M059J (cell line): ENCODE data around the gene KIF21A. TPM values are rescaled to one million over a fixed set of nuclear protein-coding genes. Genes with fewer than 3 reads are reported as not detected.

Experiments used
- DNase-seq: peaks from one replicate; pipeline ENCODE4 v3.0.0-alpha.2; 2012; ENCODE audit warnings: low read depth
- total RNA-seq: library from RNA; depleted of rRNA; stranded (reverse); fragments of >200 nt; shearing (Covaris generic); gene quantifications from 2 replicates; pipeline ENCODE4 v1.2.3, GENCODE V29; 2014

The KIF21A gene
- total RNA-seq, 1 experiment from 2014 or later = 6.6 TPM

DNA sequence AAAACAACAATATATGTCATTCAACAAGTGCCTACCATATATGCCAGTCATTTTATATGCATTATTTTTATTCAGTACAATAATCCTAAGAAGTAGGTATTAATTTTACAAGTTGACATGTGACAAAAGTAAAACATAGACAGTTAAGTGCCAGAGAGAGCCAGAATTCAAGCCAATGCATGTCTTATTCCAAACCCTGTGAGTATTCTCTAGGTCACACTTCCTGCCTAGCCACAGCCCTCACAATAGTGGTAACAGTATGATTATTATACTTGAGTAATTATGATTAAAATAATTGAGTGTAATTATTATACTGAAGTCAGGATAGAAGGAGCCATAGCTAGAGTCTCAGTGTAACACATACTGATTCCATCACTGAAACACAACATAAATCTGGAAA lies 52.2 kb downstream of the KIF21A start:
- DNase-seq = no peak

DNA sequence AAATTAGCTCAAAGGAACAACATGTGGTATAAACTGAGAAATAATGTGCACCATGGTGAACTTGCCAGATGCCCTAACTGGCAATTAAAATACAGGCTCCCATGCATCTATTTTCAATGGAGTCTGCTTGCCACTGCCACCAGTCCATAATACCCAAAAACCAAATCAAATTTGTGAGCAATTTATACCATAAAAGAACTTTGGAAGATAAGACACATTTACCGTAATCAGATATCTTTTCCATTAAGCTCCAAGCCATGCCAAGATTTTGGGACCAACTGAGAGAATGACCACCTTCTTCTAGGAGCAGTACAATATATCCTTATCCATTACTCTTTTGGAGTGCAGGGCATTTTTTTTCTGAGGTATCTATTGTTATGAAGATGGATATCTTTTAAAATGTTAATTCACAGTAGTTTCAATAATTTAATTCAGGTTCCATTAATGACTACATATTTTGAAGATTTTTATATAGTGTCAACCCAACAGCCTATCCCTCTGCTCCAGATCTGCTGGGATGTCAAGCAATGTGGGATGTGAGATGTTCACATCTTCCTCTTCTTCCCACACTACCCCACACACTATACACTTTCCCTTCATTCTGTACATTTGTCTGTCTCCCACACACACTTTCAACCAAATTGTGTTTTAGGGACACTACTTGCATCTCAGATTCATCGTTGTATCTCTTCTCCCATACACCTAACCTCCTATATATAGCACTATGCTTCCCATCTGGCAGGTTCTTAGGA lies 53.3 kb downstream of the KIF21A start:
- DNase-seq = no peak

DNA sequence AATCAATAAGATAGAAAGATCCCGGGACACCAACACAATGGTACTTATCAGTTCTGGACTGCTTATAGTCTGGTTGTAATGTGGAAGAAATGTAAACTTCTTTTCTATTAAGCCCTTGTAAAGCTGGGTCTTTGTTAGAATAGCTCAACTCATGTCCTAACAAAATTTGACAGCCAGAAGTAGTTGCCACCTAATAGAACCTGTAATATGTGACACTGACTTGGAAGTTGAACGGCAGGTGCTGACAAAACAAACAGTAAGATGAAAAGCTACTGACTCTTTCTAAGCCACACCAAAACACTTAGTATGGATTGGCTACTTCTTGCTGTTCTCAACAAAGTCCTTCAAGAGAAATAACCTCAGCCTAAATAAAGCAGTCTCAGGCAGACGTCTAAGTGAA lies 56.6 kb downstream of the KIF21A start:
- DNase-seq = no peak

DNA sequence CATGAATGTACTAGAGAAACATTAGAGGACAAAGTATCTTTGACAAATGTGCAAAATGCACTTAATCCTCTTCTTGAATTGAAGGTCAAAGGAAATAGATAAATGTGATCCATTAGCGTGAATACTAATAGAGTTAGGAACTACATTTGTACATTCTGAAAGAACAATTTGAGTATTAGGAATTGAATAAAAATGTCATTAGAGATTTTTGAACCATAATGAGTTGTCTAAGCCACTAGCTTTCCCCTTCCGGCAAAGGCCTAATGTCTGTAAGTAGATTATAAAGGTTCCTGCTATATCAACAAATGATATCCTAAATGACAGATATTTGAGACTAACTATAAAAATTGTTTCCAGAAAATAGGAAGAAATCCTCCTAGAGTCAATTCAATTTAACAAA lies 59.8 kb downstream of the KIF21A start:
- DNase-seq = no peak

DNA sequence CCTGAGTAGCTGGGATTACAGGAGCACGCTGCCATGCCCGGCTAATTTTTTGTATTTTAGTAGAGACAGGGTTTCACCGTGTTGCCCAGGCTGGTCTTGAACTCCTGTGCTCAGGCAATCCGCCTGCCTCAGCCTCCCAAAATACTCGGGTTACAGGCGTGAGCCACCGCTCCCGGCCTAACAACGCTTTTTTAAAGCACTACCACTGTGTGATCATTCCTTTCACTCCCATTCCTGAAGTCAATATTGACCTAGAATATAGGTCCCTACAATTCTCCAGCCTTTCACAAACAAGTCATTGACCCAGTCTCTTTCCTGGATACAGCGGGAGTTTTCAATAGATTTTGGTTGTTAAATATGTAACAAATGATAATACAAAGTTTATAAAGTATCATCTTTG lies 62.8 kb downstream of the KIF21A start:
- no peak for DNase-seq

DNA sequence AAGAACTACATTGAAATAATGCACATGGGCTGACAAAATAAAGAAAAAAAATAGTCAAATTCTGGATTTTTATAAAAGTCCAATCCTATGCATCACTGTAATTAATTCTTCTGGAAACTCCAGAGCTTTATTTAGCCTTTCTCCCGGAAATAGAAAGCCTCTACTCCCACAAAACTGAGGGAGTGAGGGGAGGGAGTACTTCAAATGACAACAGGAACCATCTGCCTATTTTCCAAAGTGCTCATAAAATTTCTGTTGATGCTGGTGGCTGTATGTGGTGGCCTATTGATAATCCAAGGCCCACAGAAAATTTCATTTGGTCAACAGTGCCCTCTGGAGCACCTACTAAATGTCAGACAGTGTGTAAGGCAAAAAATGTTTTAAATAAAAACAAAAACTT lies 64.6 kb downstream of the KIF21A start:
- DNase-seq = no peak

DNA sequence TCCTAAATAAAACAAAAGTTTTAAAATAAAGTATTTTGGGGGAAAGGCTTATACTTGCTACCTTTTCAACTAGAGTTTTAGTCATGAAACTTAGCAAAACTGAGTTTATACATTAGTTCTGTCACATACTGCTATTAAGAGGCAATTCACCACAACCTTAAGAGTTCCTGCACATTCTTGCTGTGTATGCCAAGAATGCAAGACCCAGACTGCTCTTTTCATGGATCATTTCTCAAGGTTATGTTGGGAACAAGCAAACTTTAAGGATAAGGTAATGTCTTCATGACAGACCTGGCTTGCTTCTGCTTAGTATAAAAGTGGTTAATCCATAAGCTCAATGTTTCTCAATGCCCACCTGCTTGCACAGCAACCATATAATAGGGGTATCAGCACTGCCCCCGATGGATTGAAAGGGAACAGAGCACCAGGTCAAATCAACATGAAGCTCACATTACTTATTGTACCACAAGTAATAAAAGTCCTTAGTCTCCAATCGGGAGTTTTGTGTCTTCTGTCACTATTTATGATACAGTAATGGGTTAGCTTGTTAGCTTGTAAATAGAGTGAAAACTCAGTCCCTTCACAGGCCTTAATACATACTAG lies 67.6 kb downstream of the KIF21A start:
- DNase-seq = no peak

DNA sequence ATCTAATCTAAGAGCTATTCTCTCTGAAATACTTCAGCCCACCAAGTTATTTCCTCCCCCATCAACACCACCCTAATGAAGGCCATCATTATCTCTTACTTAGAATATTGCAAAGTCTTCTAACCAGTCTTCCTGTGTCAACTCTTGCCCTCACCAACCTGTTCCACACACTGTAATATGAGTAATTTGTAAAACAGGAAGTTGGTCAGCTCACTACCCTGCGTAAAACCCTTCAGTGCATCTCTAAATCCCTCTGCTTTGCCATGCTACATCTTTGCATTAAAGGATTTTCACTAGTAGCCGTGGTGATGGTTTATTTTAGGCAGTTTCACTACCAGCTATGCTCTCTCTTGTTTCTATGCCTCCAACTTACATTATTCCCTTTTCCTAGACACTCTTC lies 70.0 kb downstream of the KIF21A start:
- peak; percentile 16 for DNase-seq

DNA sequence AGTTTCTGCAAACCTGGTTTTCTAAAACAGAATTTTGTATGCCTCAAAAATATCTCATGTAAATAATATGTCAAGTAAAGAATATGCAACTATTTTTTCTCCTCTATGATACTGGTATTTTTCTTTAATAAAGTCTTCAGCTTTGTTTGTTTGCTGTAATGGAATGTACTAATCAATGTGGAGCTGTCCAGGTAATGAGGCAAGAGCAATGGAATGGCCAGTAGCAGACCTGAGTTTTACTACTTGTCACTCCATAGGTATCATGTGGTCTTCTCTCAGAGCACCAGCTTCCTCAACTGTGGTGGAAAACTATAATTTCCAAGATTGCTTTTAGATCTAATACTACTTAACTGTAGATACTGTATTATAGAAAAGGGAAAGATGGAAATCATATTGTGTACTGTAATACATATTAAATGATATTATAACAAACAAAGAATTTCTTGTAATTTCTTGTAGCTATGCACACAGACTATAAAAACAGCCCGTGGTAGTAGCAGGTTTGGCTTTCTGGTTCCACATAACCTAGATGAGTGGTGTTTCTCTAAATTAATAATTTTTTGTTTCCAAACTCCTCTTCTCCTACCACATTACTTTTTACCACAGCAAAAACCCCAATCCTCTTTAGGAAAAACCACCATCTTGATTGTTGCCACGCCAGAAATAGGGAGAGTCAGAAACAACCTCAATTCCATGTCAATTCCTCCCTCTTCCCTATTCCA lies 70.6 kb downstream of the KIF21A start:
- no peak for DNase-seq

DNA sequence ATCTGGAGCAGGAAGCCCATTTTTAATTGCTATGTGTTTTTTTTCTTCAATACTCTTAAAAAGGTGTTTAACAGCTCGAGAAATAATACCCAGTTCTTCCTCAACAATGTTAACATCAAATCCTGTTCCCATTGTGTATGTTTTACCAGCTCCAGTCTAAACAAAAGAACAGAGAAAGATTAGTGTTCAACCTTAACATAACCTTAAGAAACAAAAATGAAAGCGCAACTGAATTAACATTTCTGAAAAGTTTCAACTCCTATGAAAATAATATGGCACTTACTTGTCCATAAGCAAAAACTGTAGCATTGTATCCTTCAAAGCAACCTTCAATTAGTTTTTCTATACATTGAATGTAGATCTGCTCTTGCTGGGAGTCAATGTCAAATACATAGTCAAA lies 73.2 kb downstream of the KIF21A start:
- no peak for DNase-seq

DNA sequence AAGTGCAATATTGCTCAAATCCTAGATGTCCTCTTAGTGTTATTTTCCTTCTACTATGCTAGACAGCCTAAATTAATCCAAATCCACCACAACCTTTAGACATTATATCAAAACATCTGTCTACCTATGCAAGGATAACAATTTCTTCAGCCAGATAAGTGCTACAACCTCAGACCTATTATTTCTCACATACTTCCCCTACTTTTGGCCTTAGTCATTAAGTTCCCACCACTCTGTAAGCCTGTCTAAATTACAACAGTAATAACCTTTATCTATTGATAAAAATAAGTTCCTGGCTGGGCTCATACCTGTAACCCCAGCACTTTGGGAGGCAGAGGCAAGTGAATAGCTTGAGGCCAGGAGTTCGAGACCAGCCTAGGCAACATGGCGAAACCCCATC lies 74.0 kb downstream of the KIF21A start:
- DNase-seq = peak; percentile 26

DNA sequence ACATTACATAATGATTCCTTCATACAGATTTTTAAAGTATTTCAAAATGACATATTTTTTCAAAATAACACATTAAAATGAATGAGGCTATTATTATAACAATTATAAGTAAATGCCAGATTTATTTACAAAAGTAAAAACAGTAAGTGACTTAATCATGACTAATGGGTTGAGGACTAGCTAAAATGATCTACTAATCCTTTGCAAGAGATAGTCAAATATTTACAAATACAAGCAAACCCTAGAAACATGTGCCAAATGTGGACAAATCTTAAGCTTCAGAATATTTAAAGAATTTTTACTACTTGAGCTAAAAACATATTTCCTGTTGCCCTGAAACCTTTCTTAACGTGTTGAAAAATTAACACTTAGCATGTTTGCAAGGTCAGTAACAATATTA lies 74.8 kb downstream of the KIF21A start:
- DNase-seq = peak; percentile 8

DNA sequence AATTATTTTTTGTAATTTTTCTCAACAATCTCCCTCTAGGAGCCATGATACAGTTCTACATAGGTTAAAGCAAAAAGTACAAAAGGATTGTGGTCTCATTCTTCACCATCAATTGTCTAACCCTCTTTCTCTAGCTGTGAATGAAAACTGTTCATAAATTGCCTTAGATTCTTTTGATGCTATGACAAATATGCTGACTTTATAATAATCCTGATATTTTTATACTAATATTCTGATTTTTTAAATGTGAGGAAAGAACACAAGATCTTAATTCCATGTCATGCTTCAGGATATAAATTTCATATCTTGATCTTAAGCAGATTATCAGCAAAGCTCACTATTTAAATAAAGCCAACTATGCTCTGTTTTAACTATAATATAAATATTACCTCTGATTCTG lies 75.4 kb downstream of the KIF21A start:
- no peak for DNase-seq

DNA sequence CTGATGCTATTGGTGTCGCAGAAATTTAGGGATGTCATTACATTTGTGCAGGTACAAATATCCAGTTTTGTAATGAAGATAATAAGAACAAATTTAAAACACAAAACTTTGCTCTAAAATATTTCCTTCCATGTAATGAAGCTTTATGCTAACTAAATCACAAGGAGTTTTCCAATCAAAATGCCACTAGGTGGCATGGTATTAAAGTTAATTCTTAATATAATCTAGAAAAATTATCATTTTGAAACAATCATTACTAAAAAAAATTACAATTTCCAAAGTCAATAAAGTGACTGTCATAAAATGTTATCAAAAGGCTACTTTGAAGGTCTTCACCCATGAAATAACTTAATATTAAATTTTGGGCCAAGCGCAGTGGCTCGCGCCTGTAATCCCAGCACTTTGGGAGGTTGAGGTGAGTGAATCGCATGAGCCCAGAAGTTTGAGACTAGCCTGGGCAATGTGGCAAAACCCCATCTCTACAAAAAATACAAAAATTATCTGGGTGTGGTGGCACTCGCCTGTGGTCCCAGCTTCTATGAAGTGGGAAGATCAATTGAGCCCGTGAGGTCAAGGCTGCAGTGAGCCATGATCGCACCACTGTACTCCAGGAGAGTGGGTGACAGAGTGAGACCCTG lies 77.4 kb downstream of the KIF21A start:
- no peak for DNase-seq

DNA sequence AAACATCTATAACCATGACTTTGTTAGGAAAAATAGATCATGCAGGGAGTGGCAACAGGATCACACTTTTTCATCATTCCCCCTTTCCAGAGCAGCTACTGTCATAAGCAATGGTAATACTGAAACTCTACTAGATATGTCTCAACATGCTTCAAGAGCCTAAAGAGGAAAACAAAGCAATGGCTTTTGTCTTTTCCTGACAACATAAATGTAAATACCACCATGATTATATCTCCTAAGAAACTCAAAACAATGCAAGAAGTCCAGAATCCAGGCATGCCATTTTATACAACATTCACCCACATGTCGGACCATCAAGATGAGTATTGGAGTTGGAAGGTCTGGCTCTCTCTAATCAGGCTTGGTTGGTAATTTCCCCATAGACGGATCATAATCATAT lies 78.7 kb downstream of the KIF21A start:
- no peak for DNase-seq

DNA sequence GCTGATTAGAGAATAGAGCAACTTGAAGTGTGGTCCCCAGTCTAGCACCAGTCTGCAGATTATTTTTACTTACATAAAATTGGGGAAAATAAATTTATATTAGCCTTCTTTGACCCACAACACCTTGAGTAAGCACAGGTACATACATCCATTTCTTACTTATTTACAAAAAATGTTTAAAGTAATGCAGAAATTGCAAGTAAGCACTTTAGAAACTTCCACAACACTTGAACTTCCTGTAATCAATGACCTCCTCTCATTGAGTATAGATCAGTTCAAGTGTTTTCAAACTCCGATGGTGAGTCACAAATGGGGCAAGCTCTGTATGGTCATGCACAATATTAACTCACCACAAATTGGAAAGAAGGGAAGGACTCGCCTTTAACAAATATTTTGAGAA lies 83.3 kb downstream of the KIF21A start:
- DNase-seq = no peak

DNA sequence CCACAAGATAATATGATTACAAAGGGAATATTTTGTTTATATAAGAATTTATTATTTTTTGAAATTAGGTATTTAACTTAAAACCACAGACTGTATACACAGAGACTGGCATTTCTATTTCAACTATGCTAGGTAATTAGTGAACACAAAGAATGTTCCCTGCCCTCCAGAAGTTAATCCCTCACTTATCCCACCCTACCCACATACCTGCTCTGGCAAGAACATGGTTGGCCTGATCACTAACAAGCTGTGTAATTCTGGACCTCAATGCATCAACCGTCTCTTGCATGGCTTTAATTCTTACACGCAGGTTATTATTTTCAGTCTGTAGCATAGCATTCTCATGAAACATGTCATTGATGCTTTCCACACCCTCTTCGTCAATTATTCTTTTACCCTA lies 85.9 kb downstream of the KIF21A start:
- DNase-seq = no peak

DNA sequence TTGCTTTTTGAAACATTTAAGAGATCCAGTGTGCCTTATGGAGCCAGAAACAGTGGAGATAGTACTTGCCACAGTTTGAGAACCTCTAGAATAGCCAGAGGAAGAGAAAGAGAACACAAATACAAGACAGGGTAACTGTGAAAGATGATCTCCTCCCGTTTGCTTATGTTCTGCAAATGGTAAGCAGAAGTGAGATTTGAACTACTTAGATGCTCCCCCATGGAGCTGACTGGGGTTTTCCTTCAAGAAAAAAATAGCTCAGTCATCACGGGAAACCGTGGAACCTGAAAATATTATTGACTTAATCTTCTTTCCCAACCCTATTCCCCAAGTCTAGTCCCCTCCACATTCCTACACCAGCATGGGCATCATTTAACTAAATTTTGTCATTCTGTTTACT lies 87.1 kb downstream of the KIF21A start:
- DNase-seq = no peak

DNA sequence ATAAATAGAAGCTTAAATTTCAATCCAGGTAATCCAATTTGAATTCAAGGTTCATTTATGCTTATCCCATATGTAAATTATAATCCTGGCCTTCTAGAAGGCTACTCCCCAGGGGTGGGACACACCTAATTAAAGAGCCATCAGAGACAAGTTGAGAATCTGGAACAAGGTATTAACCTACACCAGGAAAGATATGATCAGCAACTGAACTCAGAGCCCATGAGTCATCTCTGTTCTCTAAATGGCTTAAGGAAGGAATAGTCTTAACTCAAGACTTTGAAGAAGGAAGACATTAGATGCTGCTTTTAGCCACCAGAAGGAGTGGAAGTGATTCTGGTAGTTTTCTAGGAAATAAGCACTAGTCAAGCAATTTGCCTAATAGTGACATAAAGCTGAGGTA lies 88.0 kb downstream of the KIF21A start:
- peak; percentile 9 for DNase-seq

DNA sequence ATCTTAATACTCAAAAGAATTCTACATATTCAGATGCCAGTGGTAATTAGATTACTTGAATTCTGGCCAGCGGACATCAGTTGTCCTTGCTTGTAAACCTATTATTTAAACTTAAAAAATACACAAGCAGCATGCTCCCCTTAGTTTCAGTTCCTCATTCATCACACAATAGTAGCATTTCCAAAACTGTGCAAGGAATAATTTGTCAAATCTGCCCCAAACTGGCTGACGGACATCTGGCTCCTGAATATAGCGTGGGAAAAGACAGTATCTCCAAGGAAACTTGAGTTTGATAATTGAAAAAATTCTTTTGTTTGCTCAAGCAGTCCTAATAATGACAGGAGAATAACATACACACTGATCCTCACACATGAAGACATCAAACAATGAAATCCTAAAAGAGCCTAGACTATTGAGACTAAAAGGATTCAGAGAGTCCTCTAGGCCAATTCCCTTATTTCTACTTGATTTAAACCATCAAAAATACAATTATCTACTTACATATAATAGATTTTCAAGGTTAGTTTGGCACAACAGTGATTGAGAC lies 90.4 kb downstream of the KIF21A start:
- DNase-seq = no peak

DNA sequence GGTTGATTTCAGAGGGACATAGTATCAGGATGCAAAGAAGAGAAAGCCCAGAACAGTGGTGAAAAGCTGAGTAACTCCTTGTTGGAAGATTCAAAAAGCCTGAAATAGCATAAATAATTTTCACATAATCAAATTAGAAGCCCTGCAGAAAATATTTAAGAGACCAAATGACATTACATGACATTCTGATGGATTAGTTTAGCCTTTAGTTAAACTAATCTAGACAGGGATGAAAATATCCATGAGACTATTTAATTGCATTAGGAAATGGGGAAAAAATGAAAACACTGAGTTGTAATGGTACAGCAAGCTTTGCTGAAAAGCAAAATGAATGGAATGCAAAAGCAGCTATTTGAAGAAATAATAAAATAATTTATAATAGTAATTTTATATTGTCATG lies 91.8 kb downstream of the KIF21A start:
- no peak for DNase-seq

DNA sequence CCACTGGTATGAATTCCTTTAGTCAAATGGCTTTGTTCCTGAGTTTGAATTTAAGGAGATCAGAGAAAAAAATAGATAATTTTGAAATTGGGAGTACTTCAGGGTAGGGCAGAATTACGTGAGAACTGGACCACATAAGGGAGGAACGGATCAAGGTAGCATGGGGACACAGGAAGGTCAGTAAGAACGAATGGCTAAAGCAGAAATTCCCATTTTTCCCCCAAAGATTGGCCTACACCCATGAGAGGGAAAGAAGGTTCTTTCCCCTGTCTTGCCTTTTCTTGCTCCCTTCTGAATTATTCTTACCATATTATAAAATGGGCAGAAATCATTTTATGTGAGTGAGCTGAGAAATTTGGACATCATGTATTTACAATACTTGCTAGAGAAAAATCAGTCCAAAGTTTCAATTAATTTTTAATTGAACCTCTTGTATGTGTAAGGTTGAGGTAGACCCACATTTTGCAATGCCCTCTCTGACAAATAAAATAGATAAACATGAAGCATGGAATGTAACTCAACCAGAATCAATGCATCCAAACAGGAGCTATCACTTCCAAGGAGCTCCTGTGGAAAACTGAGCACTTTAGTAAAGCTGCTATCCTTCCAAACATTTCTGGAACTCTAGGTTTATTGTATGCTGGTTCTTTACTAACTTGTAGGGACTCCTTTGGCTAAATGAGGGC lies 93.8 kb downstream of the KIF21A start:
- no peak for DNase-seq
